Pancreas (tissue), 10 donors: ENCODE measurements around the gene RUNX3. TPM values are rescaled to one million over a fixed set of nuclear protein-coding genes. Genes with fewer than 3 reads are reported as not detected.

Experiments used
- ATAC-seq, 4 donors: fragments of 200-7000 bp; cut with Tn5 transposase; one replicate each; pipeline versions ENCODE4 v1.8.0 to v1.9.1; 2020; ENCODE audit warnings: mild to moderate bottlenecking in 4 of 4, moderate library complexity in 4 of 4
- DNase-seq, 6 donors: peaks; one replicate each; pipeline ENCODE4 v3.0.0-alpha.2; 2020
- FAIRE-seq: peaks from 2 replicates; lab custom pipeline; 2012; peaks lifted over from hg19 to GRCh38; lab: Jason Lieb, UNC
- H3K27ac ChIP-seq, 4 donors: fragments of 200-600 bp; sonication (generic); 1 replicate in 3 of 4; 2 replicates in 1 of 4; pipeline versions ENCODE4 v1.5.0 to v1.8.0; 2020
- H3K27me3 ChIP-seq, 4 donors: fragments of 200-600 bp; one replicate each; pipeline ENCODE4 v1.8.0; 2021
- H3K36me3 ChIP-seq, 3 donors: fragments of 200-600 bp; sonication (generic) in 1 of 3; one replicate each; pipeline versions ENCODE4 v1.5.0 to v1.8.0; 2020 to 2021
- H3K4me1 ChIP-seq, 3 donors: fragments of 200-600 bp; one replicate each; pipeline ENCODE4 v1.8.0; 2021
- H3K4me3 ChIP-seq, 4 donors: fragments of 200-600 bp; sonication (generic) in 2 of 4; one replicate each; pipeline versions ENCODE4 v1.5.0 to v1.8.0; 2020 to 2021
- H3K9me3 ChIP-seq, 4 donors: fragments of 200-600 bp; one replicate each; pipeline ENCODE4 v1.8.0; 2021
- CTCF ChIP-seq, 4 donors: fragments of 200-600 bp; sonication (generic) in 3 of 4; IDR thresholded peaks; one replicate each; pipeline versions ENCODE4 v1.5.0 to v1.8.0; 2021; ENCODE audit warnings: antibody characterized with exemption in 4 of 4
- WGBS, 2 donors: extraction: QIAGEN DNeasy Blood & Tissue Kit; methylation state at CpG; one replicate each; pipeline ENCODE4 v1.1.7; 2013; 5-methylcytosine and 5-hydroxymethylcytosine counted together
- intact Hi-C, 3 donors: fragments of 100-400 bp; cut with DNase I; formaldehyde crosslinking; loops; one replicate each; pipeline versions ENCODE4 v1.11.1 to v1.14.2; 2022
- polyA plus RNA-seq, 2 donors: library from polyadenylated mRNA; stranded (reverse); fragments of 200-250 nt; gene quantifications; one replicate each; pipeline ENCODE4 v1.2.3, GENCODE V29; 2013
- total RNA-seq, 6 donors: library from RNA; stranded (reverse); fragmentation: NEBNext Ultra II Directional in 4 of 6; extraction: Animal tissue kit (Norgen Biotek cat#: 25700) in 4 of 6; gene quantifications; one replicate each; pipeline versions ENCODE4 v1.2.1 to v1.2.4, GENCODE V29; 2021 to 2023
- donor health status: healthy with polysubstance abuse.
- donor health status: DM: no; HTN: no; CAD: no; lungs with moderate emphysema.
- donor health status: DM: no; HTN: no; CAD: no.
- donor health status: control.
- donor health status: control.
- donor health status: Bipolar disorder and iron deficiency.
- donor health status: DM: yes; HTN: yes; CAD: no.
- donor health status: DM: no; HTN: no; CAD: no.
- donor health status: DM: no; HTN: no; CAD: no.
- donor health status: DM: yes; HTN: yes; CAD: no.

The RUNX3 gene
- total and polyA plus RNA-seq, 8 donors, result 0.30 to 3.7 (median 0.77) TPM

GRCh38 chr1:24952413-24952841, 22.4 kb upstream of the RUNX3 start:
- no peak overlapping the region for H3K4me3 ChIP-seq
- ATAC-seq, result no peak
- H3K27me3 ChIP-seq, result no peaks in the 10 kb centered on the region
- H3K27ac ChIP-seq, result no peak overlapping the region
- H3K36me3 ChIP-seq, result no peaks in the 10 kb centered on the region
- H3K4me1 ChIP-seq, result no peaks in the 10 kb centered on the region
- DNase-seq, result peak in 1 of 6 donors; percentile 24
- intact Hi-C loops, result no loop called here
- FAIRE-seq, result no peak
- 52 to 54% methylated on average over 5 of the region's 5 CpGs for WGBS, 2 donors
- no peak for TF ChIP-seq CTCF (IDR thresholded peaks at IDR 0.05)
- H3K9me3 ChIP-seq, result no peaks in the 10 kb centered on the region

- ATAC-seq (no peak), FAIRE-seq (no peak), DNase-seq (no peak)
- Histone ChIP-seq H3K9me3 (no peaks in the 10 kb centered on the region), H3K27me3 (no peaks in the 10 kb centered on the region), H3K4me1 (no peaks in the 10 kb centered on the region), H3K36me3 (no peaks in the 10 kb centered on the region), H3K27ac (no peak overlapping the region), H3K4me3 (no peak overlapping the region)
- intact Hi-C loops, result no loop called here
- no peak for TF ChIP-seq CTCF (IDR thresholded peaks at IDR 0.05)
- 74 to 78% methylated on average over 2 of the region's 2 CpGs for WGBS, 2 donors
Observed at GRCh38 chr1:24951810-24952412, 21.8 kb upstream of the RUNX3 start.

GRCh38 chr1:24951337-24951736, 21.3 kb upstream of the RUNX3 start:
- no peak for DNase-seq
- intact Hi-C loops, result no loop called here
- no peak for TF ChIP-seq CTCF (IDR thresholded peaks at IDR 0.05)
- Histone ChIP-seq H3K4me3 (no peak overlapping the region), H3K36me3 (no peaks in the 10 kb centered on the region), H3K27ac (no peak overlapping the region), H3K4me1 (no peaks in the 10 kb centered on the region), H3K27me3 (no peaks in the 10 kb centered on the region), H3K9me3 (no peaks in the 10 kb centered on the region)
- no peak for ATAC-seq
- no peak for FAIRE-seq
- WGBS, 2 donors, result 65 to 71% methylated on average over 6 of the region's 6 CpGs

- Histone ChIP-seq H3K27ac (no peak overlapping the region), H3K9me3 (no peaks in the 10 kb centered on the region), H3K4me3 (no peak overlapping the region), H3K36me3 (no peaks in the 10 kb centered on the region), H3K27me3 (no peaks in the 10 kb centered on the region), H3K4me1 (no peaks in the 10 kb centered on the region)
- DNase-seq, result peak in 1 of 6 donors; percentile 56
- no peak for TF ChIP-seq CTCF (IDR thresholded peaks at IDR 0.05)
- 77 to 81% methylated on average over 12 of the region's 12 CpGs for WGBS, 2 donors
- intact Hi-C loops, result no loop called here
- no peak for FAIRE-seq
- ATAC-seq, result no peak
Observed at GRCh38 chr1:24949331-24949881, 19.3 kb upstream of the RUNX3 start.
